Mucosa of stomach (tissue), 1 donor: ENCODE data around the gene RNF144B.
"Not testable (repeated sequence)": the region's sequence is repeated elsewhere in the genome, so short reads cannot be mapped to it uniquely, and the experiment has no call there.

Experiments
- H3K27me3 ChIP-seq: one replicate; pipeline ENCODE4 v1.7.0; 2013; ENCODE audit warnings: mild to moderate bottlenecking, low read length; ENCODE audit not compliant: control insufficient read depth, insufficient read depth
- H3K36me3 ChIP-seq: one replicate; pipeline ENCODE4 v1.7.0; 2013; ENCODE audit warnings: low read length; ENCODE audit not compliant: control insufficient read depth, insufficient read depth
- H3K4me1 ChIP-seq: one replicate; pipeline ENCODE4 v1.7.0; 2013; ENCODE audit warnings: mild to moderate bottlenecking, low read length; ENCODE audit not compliant: control insufficient read depth, insufficient read depth
- H3K4me3 ChIP-seq: one replicate; pipeline ENCODE4 v1.7.0; 2013; ENCODE audit warnings: low read length
- H3K9ac ChIP-seq: one replicate; pipeline ENCODE4 v1.7.0; 2013; ENCODE audit warnings: mild to moderate bottlenecking, low read length, moderate library complexity
- H3K9me3 ChIP-seq: one replicate; pipeline ENCODE4 v1.7.0; 2013; ENCODE audit warnings: mild to moderate bottlenecking, low read length, moderate library complexity; ENCODE audit not compliant: control insufficient read depth
- donor health status: Pancreatic carcinoma.

The RNF144B gene

DNA sequence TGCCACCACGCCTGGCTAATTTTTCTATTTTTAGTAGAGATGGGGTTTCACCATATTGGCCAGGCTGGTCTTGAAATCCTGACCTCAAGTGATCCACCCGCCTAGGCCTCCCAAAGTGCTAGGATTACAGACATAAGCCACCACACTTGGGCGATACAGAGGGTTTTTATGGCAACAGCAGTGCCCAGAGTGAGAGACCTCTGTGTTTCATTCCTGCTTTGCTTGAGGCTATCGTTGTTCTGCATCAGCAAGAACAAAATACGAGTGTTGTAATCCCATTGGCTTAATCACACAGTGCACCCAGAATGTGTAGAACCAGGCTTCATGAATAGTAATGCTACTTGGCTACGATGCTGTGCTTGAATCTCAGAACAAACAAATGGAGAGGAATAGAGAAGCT is 70.9 kb downstream of the RNF144B start:
- H3K4me3 ChIP-seq, H3K4me1 ChIP-seq, H3K36me3 ChIP-seq, H3K9ac ChIP-seq, H3K9me3 ChIP-seq, H3K27me3 ChIP-seq: not testable (repeated sequence)

DNA sequence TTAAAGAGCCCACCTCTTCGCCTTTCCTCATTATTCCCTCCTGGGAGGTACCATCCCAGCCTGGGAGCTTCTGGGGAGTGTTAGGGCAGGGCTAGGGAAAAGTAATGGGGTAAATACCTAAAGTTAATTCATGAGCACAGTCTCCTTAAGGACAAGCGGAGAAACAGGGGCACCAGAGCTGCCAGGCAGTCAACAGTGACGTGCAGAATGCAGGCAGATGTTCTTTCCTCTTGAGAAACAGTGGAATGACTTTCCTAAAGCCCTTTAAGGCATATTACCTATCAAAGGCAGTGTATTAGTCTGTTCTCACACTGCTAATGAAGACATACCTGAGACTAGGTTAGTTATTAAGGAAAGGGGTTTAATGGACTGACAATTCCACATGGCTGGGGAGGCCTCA is 76.3 kb downstream of the RNF144B start:
- Histone ChIP-seq H3K9me3 (no peaks in the 10 kb centered on the region), H3K4me1 (peaks cover 22% of the 10 kb centered on the region), H3K4me3 (no peak overlapping the region)

DNA sequence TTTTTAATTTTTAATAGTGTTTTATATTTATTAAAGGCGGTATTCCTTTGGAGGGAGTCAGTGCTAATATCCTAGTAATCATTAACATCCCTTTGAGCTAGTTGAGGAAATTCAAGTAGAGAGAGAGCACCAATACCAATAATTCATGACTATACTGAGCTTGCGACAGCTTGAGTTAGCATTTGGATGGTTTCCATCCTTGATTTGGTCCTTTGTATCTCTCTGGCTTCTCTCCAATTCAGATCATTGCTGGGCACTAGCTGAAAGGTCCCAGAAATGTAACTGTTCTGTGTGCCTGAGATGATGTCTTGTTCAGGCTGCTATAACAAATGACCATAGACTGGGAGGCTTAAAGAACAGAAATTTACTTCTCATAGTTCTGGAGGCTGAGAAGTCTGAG is 77.0 kb downstream of the RNF144B start:
- Histone ChIP-seq H3K27me3 (no peaks in the 10 kb centered on the region), H3K4me3 (no peak overlapping the region), H3K9ac (no peak overlapping the region), H3K4me1 (peaks cover 22% of the 10 kb centered on the region), H3K36me3 (no peaks in the 10 kb centered on the region), H3K9me3 (no peaks in the 10 kb centered on the region)

More for the DNA sequence above, 76.3 kb downstream of the RNF144B start:
- H3K36me3 ChIP-seq: no peaks in the 10 kb centered on the region
- no peak overlapping the region for H3K9ac ChIP-seq
- H3K27me3 ChIP-seq: no peaks in the 10 kb centered on the region

DNA sequence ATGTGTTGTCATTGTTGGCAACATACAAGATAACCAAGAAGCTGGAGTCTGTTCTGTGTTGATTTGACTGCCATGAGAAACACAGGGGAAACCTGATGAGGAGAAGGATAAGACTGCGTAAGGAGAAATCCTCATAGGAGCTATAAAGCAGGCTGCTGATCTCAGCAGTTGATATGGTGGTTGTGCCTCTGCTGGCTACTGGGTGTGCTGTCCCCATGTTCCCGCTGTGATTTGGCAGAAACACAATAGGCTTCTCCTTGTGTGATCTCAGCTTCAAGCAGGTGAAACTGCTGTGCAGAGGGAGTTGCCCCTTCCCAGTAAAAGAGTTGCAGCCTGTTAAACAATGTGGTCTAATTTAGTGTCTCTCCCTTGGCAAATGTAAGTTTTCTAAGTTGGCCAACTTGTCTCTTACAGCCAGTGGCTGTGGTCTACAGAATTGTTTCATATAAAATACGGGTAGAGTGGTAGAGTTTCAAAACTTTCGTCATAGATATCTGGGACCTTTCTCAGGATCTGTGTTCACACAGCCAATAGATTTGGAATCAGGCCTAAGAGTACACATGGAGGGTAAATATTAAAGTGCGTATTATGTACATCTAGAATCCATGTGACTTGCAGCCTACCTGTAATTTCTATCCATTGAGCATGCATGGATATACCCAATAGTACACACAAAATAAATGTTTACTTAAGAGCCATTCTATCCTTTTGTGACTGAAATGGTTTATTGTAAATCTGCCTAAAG is 78.4 kb downstream of the RNF144B start:
- Histone ChIP-seq H3K36me3 (no peaks in the 10 kb centered on the region), H3K9ac (no peak overlapping the region), H3K4me3 (no peak overlapping the region), H3K9me3 (no peaks in the 10 kb centered on the region), H3K27me3 (no peaks in the 10 kb centered on the region), H3K4me1 (peaks cover 22% of the 10 kb centered on the region)

DNA sequence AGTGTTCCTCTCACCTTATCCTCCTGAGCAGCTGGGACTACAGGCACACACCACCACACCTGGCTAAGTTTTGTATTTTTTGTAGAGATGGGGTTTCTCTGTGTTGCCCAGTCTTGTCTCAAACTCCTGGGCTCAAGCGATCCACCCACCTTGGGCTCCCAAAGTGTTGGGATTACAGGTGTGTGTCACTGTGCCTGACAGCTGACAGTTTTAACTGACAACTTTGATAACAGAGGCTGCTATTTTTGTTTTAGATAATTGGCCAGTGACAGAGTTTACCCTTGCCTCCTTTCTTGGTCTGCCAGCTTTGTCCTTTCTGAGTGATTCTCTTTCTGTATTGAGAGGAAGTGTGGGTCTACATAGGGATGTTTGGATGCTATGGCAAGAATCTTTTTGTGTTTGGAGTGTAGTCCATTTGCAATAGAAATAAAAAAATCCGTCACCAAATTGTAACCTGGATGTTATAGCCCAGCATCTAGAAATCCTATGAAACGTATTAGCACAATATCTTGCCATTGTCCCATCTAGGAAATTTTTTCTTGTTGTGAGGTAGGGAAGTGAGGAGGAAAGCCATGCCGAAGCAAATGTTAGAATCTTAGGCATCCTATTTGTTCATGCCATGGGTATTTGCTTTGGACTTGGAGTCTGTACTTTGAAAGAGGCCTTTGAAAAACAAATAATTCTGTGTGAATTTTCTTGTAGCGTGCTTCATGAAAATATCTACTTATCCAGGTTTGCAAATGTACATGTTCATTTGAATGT is 80.8 kb downstream of the RNF144B start:
- Histone ChIP-seq H3K36me3 (no peaks in the 10 kb centered on the region), H3K4me3 (no peak overlapping the region), H3K27me3 (no peaks in the 10 kb centered on the region), H3K9ac (no peak overlapping the region), H3K9me3 (no peaks in the 10 kb centered on the region), H3K4me1 (peaks cover 22% of the 10 kb centered on the region)

DNA sequence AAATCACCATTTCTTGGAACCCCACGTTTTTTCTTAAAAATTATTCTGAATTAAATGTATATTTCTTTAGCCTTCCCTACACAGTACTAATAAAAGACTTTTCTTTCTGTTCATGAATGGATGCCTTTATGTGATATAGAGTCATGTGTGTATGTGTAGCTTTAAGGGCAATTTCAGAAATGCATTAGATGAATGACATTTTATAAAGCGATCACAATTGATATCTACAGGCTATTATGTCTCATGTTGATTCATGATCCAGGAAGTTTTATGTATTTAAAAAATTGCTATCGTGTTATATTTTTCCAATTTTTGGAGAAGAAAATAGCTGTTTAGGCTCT is 81.3 kb downstream of the RNF144B start:
- Histone ChIP-seq H3K9me3 (no peaks in the 10 kb centered on the region), H3K36me3 (no peaks in the 10 kb centered on the region), H3K27me3 (no peaks in the 10 kb centered on the region), H3K9ac (no peak overlapping the region), H3K4me3 (no peak overlapping the region), H3K4me1 (peaks cover 22% of the 10 kb centered on the region)

DNA sequence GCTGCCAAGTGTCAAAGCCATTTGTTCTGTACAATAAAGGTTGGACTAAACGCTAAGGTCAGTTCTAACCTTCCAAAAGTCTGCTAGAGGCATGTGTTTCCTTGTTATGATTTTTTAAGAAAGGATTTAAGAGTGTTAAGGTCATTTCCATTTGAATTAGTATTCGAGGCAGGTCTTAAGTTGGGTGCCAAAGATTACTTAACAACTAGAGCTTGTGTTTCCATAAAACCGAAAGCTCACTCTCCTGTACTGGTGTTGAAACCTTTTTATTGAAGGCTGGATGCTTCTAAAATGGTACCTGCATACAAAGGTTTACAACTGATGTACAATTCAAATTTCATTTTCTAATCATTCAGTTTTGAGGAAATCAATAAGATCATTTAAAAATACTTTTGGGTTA is 82.4 kb downstream of the RNF144B start:
- peaks cover 18% of the 10 kb centered on the region for H3K4me1 ChIP-seq
- H3K9ac ChIP-seq: no peak overlapping the region
- no peaks in the 10 kb centered on the region for H3K9me3 ChIP-seq
- H3K27me3 ChIP-seq: no peaks in the 10 kb centered on the region
- no peaks in the 10 kb centered on the region for H3K36me3 ChIP-seq
- H3K4me3 ChIP-seq: no peak overlapping the region

DNA sequence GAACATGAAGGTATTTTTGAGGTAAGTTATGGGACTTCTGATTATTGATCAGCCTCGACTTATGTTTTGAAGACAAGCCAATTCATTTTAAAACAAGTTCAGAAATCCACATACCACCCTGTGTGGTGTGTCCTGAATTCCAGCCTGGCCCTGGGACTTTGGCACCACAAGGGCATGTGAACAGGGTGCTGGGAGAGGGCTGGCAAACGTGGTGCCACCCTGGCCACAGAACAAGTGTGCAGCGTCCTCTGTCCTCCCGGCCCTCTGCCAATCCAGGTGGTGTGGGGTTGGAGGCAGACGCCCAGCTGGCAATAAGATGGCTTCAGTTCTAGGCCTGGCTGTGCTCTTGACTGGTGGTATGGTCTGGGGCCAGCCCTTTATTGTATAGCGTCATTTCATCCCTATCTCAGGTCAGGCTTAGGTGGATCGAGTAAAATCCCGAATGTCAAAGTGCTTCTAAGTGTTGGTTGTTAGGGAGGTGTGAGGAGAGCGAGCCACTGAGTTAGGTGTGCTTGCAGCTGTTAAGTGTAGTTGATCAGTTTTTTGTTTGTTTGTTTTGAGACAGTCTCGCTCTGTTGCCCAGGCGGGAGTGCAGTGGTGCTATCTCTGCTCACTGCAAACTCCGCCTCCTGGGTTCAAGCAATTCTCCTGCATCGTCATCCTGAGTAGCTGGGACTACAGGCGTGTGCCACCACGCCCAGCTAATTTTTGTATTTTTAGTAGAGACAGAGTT is 84.2 kb downstream of the RNF144B start:
- Histone ChIP-seq H3K9ac (no peak overlapping the region), H3K4me1 (peaks cover 8% of the 10 kb centered on the region), H3K27me3 (no peaks in the 10 kb centered on the region), H3K9me3 (no peaks in the 10 kb centered on the region), H3K36me3 (no peaks in the 10 kb centered on the region), H3K4me3 (no peak overlapping the region)

DNA sequence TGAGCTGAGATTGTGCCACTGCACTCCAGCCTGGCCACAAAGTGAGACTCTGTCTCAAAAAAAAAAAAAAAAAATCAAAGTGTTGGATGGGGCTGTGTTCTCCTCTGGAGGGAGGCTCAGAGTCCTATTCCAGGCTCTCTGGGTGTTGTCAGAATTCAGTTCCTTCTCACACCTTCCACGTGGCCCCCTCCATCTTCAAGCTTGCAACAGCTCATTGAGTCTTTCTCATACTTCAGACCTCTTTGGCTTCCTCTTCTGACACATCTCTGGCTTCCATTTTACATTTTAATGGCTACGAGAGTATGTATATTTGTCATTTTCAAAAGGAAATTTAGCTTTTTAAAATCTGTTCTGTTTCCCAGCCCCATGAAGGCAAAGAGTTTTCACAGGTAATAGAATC is 85.8 kb downstream of the RNF144B start:
- no peak overlapping the region for H3K4me3 ChIP-seq
- no peaks in the 10 kb centered on the region for H3K9me3 ChIP-seq
- no peaks in the 10 kb centered on the region for H3K36me3 ChIP-seq
- no peaks in the 10 kb centered on the region for H3K27me3 ChIP-seq
- H3K4me1 ChIP-seq: peaks cover 6% of the 10 kb centered on the region
- no peak overlapping the region for H3K9ac ChIP-seq

DNA sequence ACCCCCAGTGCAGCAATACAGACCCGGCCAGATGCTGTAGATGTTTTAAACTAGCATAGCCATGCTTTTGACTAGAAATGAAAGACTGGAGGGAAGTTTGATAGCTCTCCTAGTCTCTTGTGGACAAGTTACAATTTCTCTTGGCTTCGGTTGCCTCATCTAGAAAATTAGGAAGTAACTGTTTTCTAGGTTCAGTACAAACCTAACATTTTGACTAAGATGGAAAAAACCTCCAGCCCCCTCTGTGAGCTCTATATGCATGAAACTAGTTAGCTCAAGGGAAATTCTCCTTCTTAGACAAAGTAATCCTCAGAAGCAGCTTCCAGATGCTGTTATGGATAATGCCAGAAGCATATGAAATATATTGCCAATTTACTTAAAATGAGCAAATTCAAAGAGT is 86.6 kb downstream of the RNF144B start:
- H3K4me1 ChIP-seq: no peaks in the 10 kb centered on the region
- H3K27me3 ChIP-seq: no peaks in the 10 kb centered on the region
- no peak overlapping the region for H3K4me3 ChIP-seq

DNA sequence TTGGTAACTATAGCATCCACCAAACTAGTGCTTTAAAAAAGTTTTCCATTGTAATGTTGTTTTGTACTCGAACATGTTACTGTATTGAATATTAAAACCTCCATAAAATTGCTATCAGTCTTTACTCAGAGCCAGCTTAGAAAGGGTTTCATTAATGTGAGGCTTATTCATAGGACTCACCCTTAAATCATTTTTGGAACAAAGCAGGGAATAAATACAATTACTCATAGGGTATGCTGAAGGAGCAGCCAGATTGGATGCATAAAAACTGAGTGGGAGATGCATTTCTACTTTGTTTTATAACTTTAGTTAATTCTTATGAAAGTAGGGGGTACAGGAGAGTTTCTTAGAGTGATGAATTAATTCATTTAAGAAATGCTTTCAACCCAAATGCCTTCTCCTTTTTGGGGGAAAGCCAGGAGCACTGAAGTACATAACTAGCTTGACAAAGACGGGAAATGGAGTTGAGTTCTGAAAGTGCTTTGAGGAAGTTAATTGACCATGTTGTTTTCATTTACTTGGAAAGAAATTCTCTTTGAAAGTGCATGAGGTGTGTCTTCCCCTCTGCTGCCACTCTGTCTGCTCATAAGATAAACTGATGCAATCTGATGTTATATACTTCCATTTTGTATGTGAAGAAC is 90.3 kb downstream of the RNF144B start:
- Histone ChIP-seq H3K4me3 (no peak overlapping the region), H3K27me3 (no peaks in the 10 kb centered on the region), H3K9ac (no peak overlapping the region), H3K9me3 (no peaks in the 10 kb centered on the region), H3K4me1 (no peaks in the 10 kb centered on the region), H3K36me3 (no peaks in the 10 kb centered on the region)

More for the DNA sequence above, 86.6 kb downstream of the RNF144B start:
- Histone ChIP-seq H3K9ac (no peak overlapping the region), H3K9me3 (no peaks in the 10 kb centered on the region), H3K36me3 (no peaks in the 10 kb centered on the region)

DNA sequence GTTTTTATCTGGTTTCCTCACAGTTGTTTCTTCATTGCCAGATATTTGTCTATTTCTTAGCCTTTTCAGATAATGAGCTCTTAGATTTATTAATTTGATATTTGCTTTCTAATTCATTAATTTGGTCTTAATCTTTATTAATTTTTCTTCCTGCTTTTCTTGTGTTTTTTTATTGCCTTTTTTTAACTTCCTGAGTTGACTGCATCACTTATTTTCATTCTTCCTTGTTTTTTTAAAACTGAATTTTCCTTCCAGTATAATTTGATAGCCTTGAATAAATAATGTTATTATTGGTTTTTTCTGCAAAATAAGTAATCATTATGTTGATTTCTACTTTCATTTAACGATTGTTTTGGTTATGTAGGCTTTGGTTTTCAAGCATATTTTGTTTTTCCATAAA is 91.5 kb downstream of the RNF144B start:
- H3K27me3 ChIP-seq: no peaks in the 10 kb centered on the region
- no peak overlapping the region for H3K4me3 ChIP-seq
- no peaks in the 10 kb centered on the region for H3K36me3 ChIP-seq
- no peak overlapping the region for H3K9ac ChIP-seq
- no peaks in the 10 kb centered on the region for H3K4me1 ChIP-seq
- no peaks in the 10 kb centered on the region for H3K9me3 ChIP-seq
